ENCODE results near the gene PIWIL4. TPM values are rescaled to one million over a fixed set of nuclear protein-coding genes. Genes with fewer than 3 reads are reported as not detected.
A peak's percentile ranks its signal among the peaks of the same experiment; 100 is the strongest.
"Not testable (repeated sequence)": the region's sequence is repeated elsewhere in the genome, so short reads cannot be mapped to it uniquely, and the experiment has no call there.

The PIWIL4 gene
- total RNA-seq, 3 donors from 2014 or later, result 4.8 to 6.7 (median 5.6) TPM

GRCh38 chr11:94599510-94599909, 32.3 kb downstream of the PIWIL4 start:
- H3K36me3 ChIP-seq, result no peaks in the 10 kb centered on the region
- no peaks in the 10 kb centered on the region for H3K27me3 ChIP-seq
- no peak for DNase-seq (ENCODE audit: low spot score in 2 of 2)
- TF ChIP-seq POLR2AphosphoS5 (IDR thresholded peaks at IDR 0.05), result no peak
- TF ChIP-seq CTCF (IDR thresholded peaks at IDR 0.05), result no peak
- TF ChIP-seq POLR2A (IDR thresholded peaks at IDR 0.05), result no peak
- H3K4me3 ChIP-seq, result no peak overlapping the region
- no peak overlapping the region for H3K27ac ChIP-seq
- intact Hi-C loops (cut with DNase I; ENCODE audit: low total_unique reads), result no loop called here
- H3K9me3 ChIP-seq, result no peaks in the 10 kb centered on the region
- H3K4me1 ChIP-seq, result no peaks in the 10 kb centered on the region

- TF ChIP-seq POLR2A (IDR thresholded peaks at IDR 0.05) (no peak), POLR2AphosphoS5 (IDR thresholded peaks at IDR 0.05) (no peak)
- DNase-seq (ENCODE audit: low spot score in 2 of 2), result no peak
These were observed 35.5 kb downstream of the PIWIL4 start for GRCh38 chr11:94602430-94603372.

GRCh38 chr11:94603587-94603986, 36.4 kb downstream of the PIWIL4 start:
- no peaks in the 10 kb centered on the region for H3K4me1 ChIP-seq
- intact Hi-C loops (cut with DNase I; ENCODE audit: low total_unique reads), result no loop called here
- H3K36me3 ChIP-seq, result no peaks in the 10 kb centered on the region

More at GRCh38 chr11:94602430-94603372, 35.5 kb downstream of the PIWIL4 start:
- no peaks in the 10 kb centered on the region for H3K36me3 ChIP-seq
- intact Hi-C loops (cut with DNase I; ENCODE audit: low total_unique reads), result no loop called here
- no peaks in the 10 kb centered on the region for H3K9me3 ChIP-seq
- H3K27me3 ChIP-seq, result no peaks in the 10 kb centered on the region
- no peaks in the 10 kb centered on the region for H3K4me1 ChIP-seq
- H3K4me3 ChIP-seq, result no peak overlapping the region
- no peak overlapping the region for H3K27ac ChIP-seq

GRCh38 chr11:94604482-94604881, 37.3 kb downstream of the PIWIL4 start:
- Histone ChIP-seq H3K36me3 (no peaks in the 10 kb centered on the region), H3K27ac (no peak overlapping the region), H3K9me3 (peaks cover 0 to 4% of the 10 kb centered on the region in 2 donors), H3K4me1 (no peaks in the 10 kb centered on the region), H3K4me3 (no peak overlapping the region), H3K27me3 (no peaks in the 10 kb centered on the region)
- intact Hi-C loops (cut with DNase I; ENCODE audit: low total_unique reads), result no loop called here
- no peak for DNase-seq (ENCODE audit: low spot score in 2 of 2)
- TF ChIP-seq POLR2A (IDR thresholded peaks at IDR 0.05) (no peak), CTCF (IDR thresholded peaks at IDR 0.05) (no peak), POLR2AphosphoS5 (IDR thresholded peaks at IDR 0.05) (no peak)

More at GRCh38 chr11:94603587-94603986, 36.4 kb downstream of the PIWIL4 start:
- Histone ChIP-seq H3K27ac (no peak overlapping the region), H3K4me3 (no peak overlapping the region), H3K9me3 (no peaks in the 10 kb centered on the region), H3K27me3 (no peaks in the 10 kb centered on the region)
- no peak for DNase-seq (ENCODE audit: low spot score in 2 of 2)
- TF ChIP-seq CTCF (IDR thresholded peaks at IDR 0.05) (no peak), POLR2AphosphoS5 (IDR thresholded peaks at IDR 0.05) (no peak), POLR2A (IDR thresholded peaks at IDR 0.05) (no peak)

GRCh38 chr11:94613120-94613519, 46.0 kb downstream of the PIWIL4 start:
- no peak for DNase-seq (ENCODE audit: low spot score in 2 of 2)
- Histone ChIP-seq H3K4me1 (no peaks in the 10 kb centered on the region), H3K4me3 (no peak overlapping the region), H3K9me3 (peaks cover 8 to 35% of the 10 kb centered on the region in 2 donors), H3K36me3 (no peaks in the 10 kb centered on the region), H3K27me3 (no peaks in the 10 kb centered on the region), H3K27ac (no peak overlapping the region)
- no peak for TF ChIP-seq POLR2A (IDR thresholded peaks at IDR 0.05)
- intact Hi-C loops (cut with DNase I; ENCODE audit: low total_unique reads), result no loop called here

- DNase-seq (ENCODE audit: low spot score in 2 of 2), result peak in 1 of 2 donors; percentile 59
- Histone ChIP-seq H3K36me3 (no peaks in the 10 kb centered on the region), H3K9me3 (peaks cover 0 to 6% of the 10 kb centered on the region in 2 donors), H3K27ac (no peak overlapping the region), H3K4me1 (no peaks in the 10 kb centered on the region), H3K4me3 (no peak overlapping the region), H3K27me3 (no peaks in the 10 kb centered on the region)
- peak in 1 of 3 donors; percentile 35 for TF ChIP-seq POLR2AphosphoS5 (IDR thresholded peaks at IDR 0.05)
- peak; percentile 71 to 84 (median 81) for TF ChIP-seq CTCF (IDR thresholded peaks at IDR 0.05)
- TF ChIP-seq POLR2A (IDR thresholded peaks at IDR 0.05), result no peak
- intact Hi-C loops (cut with DNase I; ENCODE audit: low total_unique reads), result no loop called here
These were observed 56.1 kb downstream of the PIWIL4 start for GRCh38 chr11:94623120-94623735.

GRCh38 chr11:94625422-94625821, 58.3 kb downstream of the PIWIL4 start:
- H3K4me3 ChIP-seq; H3K9me3 ChIP-seq; H3K27ac ChIP-seq; intact Hi-C loops (cut with DNase I; ENCODE audit: low total_unique reads); H3K4me1 ChIP-seq; H3K27me3 ChIP-seq; H3K36me3 ChIP-seq; DNase-seq (ENCODE audit: low spot score in 2 of 2): not testable (repeated sequence)

GRCh38 chr11:94627003-94627560, 59.9 kb downstream of the PIWIL4 start:
- H3K36me3 ChIP-seq; H3K27me3 ChIP-seq; H3K27ac ChIP-seq; H3K4me3 ChIP-seq; H3K4me1 ChIP-seq; intact Hi-C loops (cut with DNase I; ENCODE audit: low total_unique reads); H3K9me3 ChIP-seq; DNase-seq (ENCODE audit: low spot score in 2 of 2): not testable (repeated sequence)

All from breast epithelium (tissue), 4 donors.